Panc1 (cell line): ENCODE results near the gene PARP16. TPM values are rescaled to one million over a fixed set of nuclear protein-coding genes. Genes with fewer than 3 reads are reported as not detected.

Experiments
- ATAC-seq: fragments of 200-7000 bp; cut with Tn5 transposase; 2 replicates; pipeline ENCODE4 v1.9.1; 2020; ENCODE audit warnings: mild to moderate bottlenecking, moderate library complexity
- BruUV-seq: library from RNA; stranded (reverse); fragments of 400-500 nt; replicated peaks from 2 replicates; lab custom pipeline; 2021; lab: Mats Ljungman, UMichigan
- CTCF ChIA-PET: fragments of 300-600 bp; sonication (Branson Sonifier 250); formaldehyde crosslinking; loops from one replicate; lab custom pipeline; 2022; ENCODE audit warnings: antibody characterized with exemption; lab: Charles Lee
- POLR2A ChIA-PET: fragments of 300-600 bp; sonication (Branson Sonifier 250); formaldehyde crosslinking; loops from one replicate; lab custom pipeline; 2022; ENCODE audit warnings: antibody characterized with exemption; lab: Charles Lee
- DNase-seq: peaks from one replicate; pipeline ENCODE4 v3.0.0-alpha.2; 2010; ENCODE audit warnings: low read depth, low spot score
- H3K27ac ChIP-seq: 2 replicates; pipeline ENCODE4 v1.5.1; 2011; ENCODE audit warnings: mild to moderate bottlenecking, low read length, inconsistent platforms
- H3K27me3 ChIP-seq: fragments of 200-500 bp; sonication (Bioruptor generic); 2 replicates; pipeline ENCODE4 v1.6.0; 2014; ENCODE audit warnings: low read length, inconsistent platforms; ENCODE audit not compliant: control insufficient read depth, insufficient read depth
- H3K36me3 ChIP-seq: fragments of 200-500 bp; sonication (Bioruptor generic); 2 replicates; pipeline ENCODE4 v1.5.1; 2014; ENCODE audit warnings: inconsistent platforms, mild to moderate bottlenecking, low read length, moderate library complexity; ENCODE audit not compliant: control insufficient read depth, insufficient read depth
- H3K4me1 ChIP-seq: 2 replicates; pipeline ENCODE4 v1.5.1; 2011; ENCODE audit warnings: inconsistent platforms, mild to moderate bottlenecking, low read length, moderate library complexity; ENCODE audit not compliant: control insufficient read depth, insufficient read depth
- H3K4me3 ChIP-seq, 2 experiments: 2 replicates each; pipeline ENCODE4 v1.5.1; 2011 to 2012; ENCODE audit warnings: low read depth in 2 of 2, low read length in 2 of 2, mild to moderate bottlenecking in 2 of 2, inconsistent platforms in 1 of 2, moderate library complexity in 1 of 2
- H3K9me3 ChIP-seq: fragments of 200-500 bp; sonication (Bioruptor generic); 2 replicates; pipeline ENCODE4 v1.5.1; 2014; ENCODE audit warnings: low read depth, mild to moderate bottlenecking, inconsistent platforms, low read length, moderate library complexity; ENCODE audit not compliant: control insufficient read depth, insufficient read depth
- POLR2AphosphoS5 ChIP-seq: IDR thresholded peaks from 2 replicates; pipeline ENCODE4 v1.6.1; 2012; ENCODE audit warnings: mild to moderate bottlenecking, low read depth, low read length, moderate library complexity
- SIN3A ChIP-seq: IDR thresholded peaks from 2 replicates; pipeline ENCODE4 v1.6.1; 2012; ENCODE audit warnings: low read depth, mild to moderate bottlenecking, low read length, moderate library complexity, borderline replicate concordance; ENCODE audit not compliant: insufficient read depth
- TCF7L2 ChIP-seq: IDR thresholded peaks from 2 replicates; pipeline ENCODE4 v1.6.1; 2011; ENCODE audit warnings: mild to moderate bottlenecking, low read depth, low read length, inconsistent platforms
- in situ Hi-C: cut with HindIII; loops from 2 replicates; pipeline ENCODE4 v1.10.0; 2016; ENCODE audit warnings: low sequenced_read_pairs, low pct_unique_long_range_greater_than_20kb
- intact Hi-C: fragments of 100-400 bp; cut with micrococcal nuclease; formaldehyde crosslinking; loops from one replicate; pipeline ENCODE4 v1.10.0; 2022; ENCODE audit not compliant: unreplicated experiment
- total RNA-seq: library from RNA; stranded (reverse); gene quantifications from one replicate; pipeline ENCODE4 v1.2.1, GENCODE V29; 2021; ENCODE audit not compliant: unreplicated experiment
- TF ChIP-seq, protein P1 (sequence below), 2 experiments: IDR thresholded peaks; 2 replicates each; pipeline ENCODE4 v1.6.1; 2011 to 2012; ENCODE audit warnings: low read depth in 2 of 2, control low read depth in 1 of 2, low read length in 1 of 2, mild to moderate bottlenecking in 1 of 2, moderate library complexity in 1 of 2; ENCODE audit not compliant: insufficient read depth in 1 of 2
- TF ChIP-seq, protein P2 (sequence below): fragments of 450-650 bp; IDR thresholded peaks from 2 replicates; pipeline ENCODE4 v1.5.1; 2017; ENCODE audit warnings: mild to moderate bottlenecking

Gene PARP16
- total RNA-seq, 1 experiment from 2014 or later: 15.4 TPM

DNA sequence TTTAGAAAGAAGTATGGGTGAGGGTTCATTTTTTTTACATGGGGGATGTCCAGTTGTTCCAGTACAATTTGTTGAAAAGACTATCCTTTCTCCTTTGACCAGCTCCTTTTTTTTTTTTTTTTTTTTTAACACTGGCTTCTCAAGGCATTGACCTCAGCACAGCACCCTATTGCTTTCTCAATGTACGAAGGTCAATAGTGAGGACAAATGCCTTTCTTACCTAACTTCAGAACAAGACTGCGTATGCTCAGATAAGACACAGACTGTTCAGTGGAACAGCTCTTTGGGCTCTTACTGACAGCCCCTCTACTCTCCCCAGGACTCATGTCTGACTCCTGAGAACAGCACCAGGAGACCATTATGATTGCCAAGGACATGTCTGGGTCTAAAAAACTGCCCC lies 65.0 kb downstream of the PARP16 start:
- BruUV-seq: no TSS peak
- Histone ChIP-seq H3K36me3 (no peaks in the 10 kb centered on the region), H3K4me1 (no peaks in the 10 kb centered on the region), H3K27ac (no peak overlapping the region), H3K4me3 (no peak overlapping the region), H3K9me3 (no peaks in the 10 kb centered on the region), H3K27me3 (no peaks in the 10 kb centered on the region)
- POLR2A ChIA-PET: no interaction called here
- intact Hi-C loops (no loop called here), in situ Hi-C loops (no loop called here)
- DNase-seq (no peak), ATAC-seq (no peak)
- no peak for TF ChIP-seq SIN3A
- no peak for TF ChIP-seq POLR2AphosphoS5
- TF ChIP-seq, protein P1, sequence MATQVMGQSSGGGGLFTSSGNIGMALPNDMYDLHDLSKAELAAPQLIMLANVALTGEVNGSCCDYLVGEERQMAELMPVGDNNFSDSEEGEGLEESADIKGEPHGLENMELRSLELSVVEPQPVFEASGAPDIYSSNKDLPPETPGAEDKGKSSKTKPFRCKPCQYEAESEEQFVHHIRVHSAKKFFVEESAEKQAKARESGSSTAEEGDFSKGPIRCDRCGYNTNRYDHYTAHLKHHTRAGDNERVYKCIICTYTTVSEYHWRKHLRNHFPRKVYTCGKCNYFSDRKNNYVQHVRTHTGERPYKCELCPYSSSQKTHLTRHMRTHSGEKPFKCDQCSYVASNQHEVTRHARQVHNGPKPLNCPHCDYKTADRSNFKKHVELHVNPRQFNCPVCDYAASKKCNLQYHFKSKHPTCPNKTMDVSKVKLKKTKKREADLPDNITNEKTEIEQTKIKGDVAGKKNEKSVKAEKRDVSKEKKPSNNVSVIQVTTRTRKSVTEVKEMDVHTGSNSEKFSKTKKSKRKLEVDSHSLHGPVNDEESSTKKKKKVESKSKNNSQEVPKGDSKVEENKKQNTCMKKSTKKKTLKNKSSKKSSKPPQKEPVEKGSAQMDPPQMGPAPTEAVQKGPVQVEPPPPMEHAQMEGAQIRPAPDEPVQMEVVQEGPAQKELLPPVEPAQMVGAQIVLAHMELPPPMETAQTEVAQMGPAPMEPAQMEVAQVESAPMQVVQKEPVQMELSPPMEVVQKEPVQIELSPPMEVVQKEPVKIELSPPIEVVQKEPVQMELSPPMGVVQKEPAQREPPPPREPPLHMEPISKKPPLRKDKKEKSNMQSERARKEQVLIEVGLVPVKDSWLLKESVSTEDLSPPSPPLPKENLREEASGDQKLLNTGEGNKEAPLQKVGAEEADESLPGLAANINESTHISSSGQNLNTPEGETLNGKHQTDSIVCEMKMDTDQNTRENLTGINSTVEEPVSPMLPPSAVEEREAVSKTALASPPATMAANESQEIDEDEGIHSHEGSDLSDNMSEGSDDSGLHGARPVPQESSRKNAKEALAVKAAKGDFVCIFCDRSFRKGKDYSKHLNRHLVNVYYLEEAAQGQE (IDR thresholded peaks at IDR 0.05; ENCODE audit: insufficient read depth in 1 of 2, low read depth in 2 of 2, low read length in 1 of 2): no peak
- CTCF ChIA-PET: no interaction called here

DNA sequence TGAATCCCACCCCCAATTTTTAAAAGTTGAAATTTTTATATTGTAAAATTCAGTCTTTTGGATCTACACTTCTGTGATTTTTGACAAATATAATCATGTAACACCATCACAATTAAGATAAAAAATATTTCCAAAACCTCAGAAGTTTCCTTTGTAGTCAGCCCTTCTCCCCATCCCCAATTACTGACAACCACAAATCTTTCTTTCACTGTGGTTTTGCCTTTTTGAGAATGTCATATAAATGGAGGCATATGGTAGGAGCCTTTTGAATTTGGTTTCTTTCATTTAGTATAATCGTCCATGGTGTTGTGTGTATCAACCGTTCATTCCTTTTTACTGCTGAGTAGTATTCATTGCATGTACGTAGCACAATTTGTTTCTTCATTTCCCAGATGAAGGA lies 67.5 kb downstream of the PARP16 start:
- H3K4me1 ChIP-seq: no peaks in the 10 kb centered on the region
- in situ Hi-C loops (no loop called here), intact Hi-C loops (no loop called here)
- no peaks in the 10 kb centered on the region for H3K36me3 ChIP-seq
- CTCF ChIA-PET: no interaction called here
- no TSS peak for BruUV-seq
- no peak overlapping the region for H3K27ac ChIP-seq
- H3K4me3 ChIP-seq: no peak overlapping the region
- H3K9me3 ChIP-seq: no peaks in the 10 kb centered on the region
- no peak for DNase-seq
- TF ChIP-seq POLR2AphosphoS5 (no peak), SIN3A (no peak), TCF7L2 (no peak)
- TF ChIP-seq, protein P2, sequence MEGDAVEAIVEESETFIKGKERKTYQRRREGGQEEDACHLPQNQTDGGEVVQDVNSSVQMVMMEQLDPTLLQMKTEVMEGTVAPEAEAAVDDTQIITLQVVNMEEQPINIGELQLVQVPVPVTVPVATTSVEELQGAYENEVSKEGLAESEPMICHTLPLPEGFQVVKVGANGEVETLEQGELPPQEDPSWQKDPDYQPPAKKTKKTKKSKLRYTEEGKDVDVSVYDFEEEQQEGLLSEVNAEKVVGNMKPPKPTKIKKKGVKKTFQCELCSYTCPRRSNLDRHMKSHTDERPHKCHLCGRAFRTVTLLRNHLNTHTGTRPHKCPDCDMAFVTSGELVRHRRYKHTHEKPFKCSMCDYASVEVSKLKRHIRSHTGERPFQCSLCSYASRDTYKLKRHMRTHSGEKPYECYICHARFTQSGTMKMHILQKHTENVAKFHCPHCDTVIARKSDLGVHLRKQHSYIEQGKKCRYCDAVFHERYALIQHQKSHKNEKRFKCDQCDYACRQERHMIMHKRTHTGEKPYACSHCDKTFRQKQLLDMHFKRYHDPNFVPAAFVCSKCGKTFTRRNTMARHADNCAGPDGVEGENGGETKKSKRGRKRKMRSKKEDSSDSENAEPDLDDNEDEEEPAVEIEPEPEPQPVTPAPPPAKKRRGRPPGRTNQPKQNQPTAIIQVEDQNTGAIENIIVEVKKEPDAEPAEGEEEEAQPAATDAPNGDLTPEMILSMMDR: no peak
- TF ChIP-seq, protein P1 (IDR thresholded peaks at IDR 0.05; ENCODE audit: insufficient read depth in 1 of 2, low read depth in 2 of 2, low read length in 1 of 2): no peak
- POLR2A ChIA-PET: no interaction called here
- ATAC-seq: no peak
- H3K27me3 ChIP-seq: no peaks in the 10 kb centered on the region
